Endothelial cell (in vitro differentiated cells): ENCODE measurements around the gene BABAM2. TPM values are rescaled to one million over a fixed set of nuclear protein-coding genes. Genes with fewer than 3 reads are reported as not detected.

Experiments used
- DNase-seq: peaks from one replicate; pipeline ENCODE4 v3.0.0; 2021; ENCODE audit warnings: low spot score
- H3K27ac Mint-ChIP-seq: one replicate; pipeline ENCODE4 v1.8.0; 2021; ENCODE audit warnings: mixed read lengths, inconsistent platforms; ENCODE audit not compliant: unreplicated experiment
- H3K27me3 Mint-ChIP-seq: one replicate; pipeline ENCODE4 v1.8.0; 2021; ENCODE audit warnings: mild to moderate bottlenecking, moderate library complexity, mixed read lengths, inconsistent platforms; ENCODE audit not compliant: unreplicated experiment
- H3K36me3 Mint-ChIP-seq: one replicate; pipeline ENCODE4 v1.8.0; 2021; ENCODE audit warnings: mild to moderate bottlenecking, low read depth, mixed read lengths, inconsistent platforms; ENCODE audit not compliant: unreplicated experiment
- H3K4me1 Mint-ChIP-seq: one replicate; pipeline ENCODE4 v1.8.0; 2021; ENCODE audit warnings: mild to moderate bottlenecking, mixed read lengths, inconsistent platforms; ENCODE audit not compliant: unreplicated experiment
- H3K4me3 Mint-ChIP-seq: one replicate; pipeline ENCODE4 v1.8.0; 2021; ENCODE audit warnings: mild to moderate bottlenecking, mixed read lengths, inconsistent platforms; ENCODE audit not compliant: unreplicated experiment
- H3K9me3 Mint-ChIP-seq: one replicate; pipeline ENCODE4 v1.8.0; 2021; ENCODE audit warnings: mixed read lengths, inconsistent platforms; ENCODE audit not compliant: unreplicated experiment
- total RNA-seq: library from RNA; stranded (reverse); fragmentation: NEBNext Ultra II Directional; extraction: Animal tissue kit (Norgen Biotek cat#: 25700); gene quantifications from one replicate; pipeline ENCODE4 v1.2.1, GENCODE V29; 2021; ENCODE audit not compliant: unreplicated experiment
- TF ChIP-seq, protein P1 (sequence below): fragments of 200-600 bp; sonication (generic); IDR thresholded peaks from one replicate; pipeline ENCODE4 v1.5.0; 2021; ENCODE audit warnings: antibody characterized with exemption; ENCODE audit not compliant: unreplicated experiment

BABAM2 gene
- total RNA-seq, 1 donor from 2014 or later: 40.2 TPM

DNA sequence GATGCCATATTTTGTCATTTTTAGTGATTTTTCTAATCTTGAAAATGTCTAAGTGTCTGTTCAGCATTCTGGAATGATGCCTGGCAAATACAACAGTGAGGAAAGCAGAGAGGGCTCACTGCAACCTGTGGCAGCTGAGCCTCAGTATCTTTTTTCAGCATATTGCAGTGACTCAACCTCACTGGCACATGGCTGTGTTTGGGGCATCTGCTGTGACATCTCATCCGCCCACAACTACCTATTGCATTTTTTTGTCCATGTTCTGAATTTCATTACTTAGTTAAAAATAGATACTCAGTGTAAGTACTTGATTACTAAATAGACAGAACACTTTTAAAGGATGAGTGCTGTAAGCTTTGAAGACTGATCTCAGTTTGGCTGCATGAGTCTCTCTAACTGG lies 10.7 kb downstream of the BABAM2 start:
- TF ChIP-seq, protein P1, sequence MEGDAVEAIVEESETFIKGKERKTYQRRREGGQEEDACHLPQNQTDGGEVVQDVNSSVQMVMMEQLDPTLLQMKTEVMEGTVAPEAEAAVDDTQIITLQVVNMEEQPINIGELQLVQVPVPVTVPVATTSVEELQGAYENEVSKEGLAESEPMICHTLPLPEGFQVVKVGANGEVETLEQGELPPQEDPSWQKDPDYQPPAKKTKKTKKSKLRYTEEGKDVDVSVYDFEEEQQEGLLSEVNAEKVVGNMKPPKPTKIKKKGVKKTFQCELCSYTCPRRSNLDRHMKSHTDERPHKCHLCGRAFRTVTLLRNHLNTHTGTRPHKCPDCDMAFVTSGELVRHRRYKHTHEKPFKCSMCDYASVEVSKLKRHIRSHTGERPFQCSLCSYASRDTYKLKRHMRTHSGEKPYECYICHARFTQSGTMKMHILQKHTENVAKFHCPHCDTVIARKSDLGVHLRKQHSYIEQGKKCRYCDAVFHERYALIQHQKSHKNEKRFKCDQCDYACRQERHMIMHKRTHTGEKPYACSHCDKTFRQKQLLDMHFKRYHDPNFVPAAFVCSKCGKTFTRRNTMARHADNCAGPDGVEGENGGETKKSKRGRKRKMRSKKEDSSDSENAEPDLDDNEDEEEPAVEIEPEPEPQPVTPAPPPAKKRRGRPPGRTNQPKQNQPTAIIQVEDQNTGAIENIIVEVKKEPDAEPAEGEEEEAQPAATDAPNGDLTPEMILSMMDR: no peak
- Mint-ChIP-seq H3K9me3 (no peaks in the 10 kb centered on the region), H3K27me3 (no peaks in the 10 kb centered on the region), H3K4me1 (peaks cover 15% of the 10 kb centered on the region), H3K4me3 (no peak overlapping the region), H3K27ac (no peak overlapping the region), H3K36me3 (no peaks in the 10 kb centered on the region)
- DNase-seq: no peak

DNA sequence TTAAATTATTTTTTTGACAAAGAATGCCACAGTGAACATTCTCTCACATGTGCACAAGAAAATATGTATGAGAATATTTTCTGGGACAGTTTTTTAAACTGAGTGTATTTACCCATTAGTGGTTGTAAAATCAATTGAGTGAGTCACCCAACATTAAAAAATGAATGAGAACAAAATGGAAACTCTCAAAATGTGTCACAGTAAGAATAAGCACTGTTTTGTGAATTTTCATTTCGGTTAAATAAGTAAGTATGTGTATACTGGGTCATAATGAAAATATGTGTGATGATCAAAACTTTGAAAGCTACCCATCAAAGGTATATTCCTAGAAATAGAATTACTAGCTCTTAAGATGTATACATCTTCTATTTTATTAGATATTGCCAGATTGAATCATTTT lies 11.6 kb downstream of the BABAM2 start:
- no peaks in the 10 kb centered on the region for H3K36me3 Mint-ChIP-seq
- H3K4me1 Mint-ChIP-seq: peaks cover 24% of the 10 kb centered on the region
- DNase-seq: no peak
- TF ChIP-seq, protein P1: no peak
- no peak overlapping the region for H3K27ac Mint-ChIP-seq
- no peaks in the 10 kb centered on the region for H3K27me3 Mint-ChIP-seq
- H3K4me3 Mint-ChIP-seq: no peak overlapping the region
- no peaks in the 10 kb centered on the region for H3K9me3 Mint-ChIP-seq

DNA sequence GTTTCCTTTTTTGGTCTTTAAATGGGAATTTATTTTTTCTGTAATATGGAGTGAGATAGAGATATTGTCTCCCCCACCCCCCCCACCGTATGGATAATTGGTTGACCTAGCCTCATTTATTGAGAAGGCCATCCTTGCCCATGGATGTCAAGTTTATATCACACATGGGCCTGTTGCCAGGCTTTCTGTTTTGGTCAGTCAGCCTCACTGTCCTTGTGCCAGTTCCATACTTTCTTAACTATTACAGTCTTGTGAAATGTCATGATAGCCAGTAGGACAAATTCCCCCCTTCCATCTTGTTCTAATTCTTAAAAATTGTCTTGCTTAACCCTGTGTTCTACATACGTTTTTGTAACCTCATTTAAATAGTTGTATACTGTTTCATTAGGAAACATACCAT lies 12.5 kb downstream of the BABAM2 start:
- H3K36me3 Mint-ChIP-seq: no peaks in the 10 kb centered on the region
- no peak overlapping the region for H3K27ac Mint-ChIP-seq
- no peak for DNase-seq
- peaks cover 28% of the 10 kb centered on the region for H3K4me1 Mint-ChIP-seq
- TF ChIP-seq, protein P1: no peak
- H3K4me3 Mint-ChIP-seq: no peak overlapping the region
- H3K27me3 Mint-ChIP-seq: no peaks in the 10 kb centered on the region
- no peaks in the 10 kb centered on the region for H3K9me3 Mint-ChIP-seq

DNA sequence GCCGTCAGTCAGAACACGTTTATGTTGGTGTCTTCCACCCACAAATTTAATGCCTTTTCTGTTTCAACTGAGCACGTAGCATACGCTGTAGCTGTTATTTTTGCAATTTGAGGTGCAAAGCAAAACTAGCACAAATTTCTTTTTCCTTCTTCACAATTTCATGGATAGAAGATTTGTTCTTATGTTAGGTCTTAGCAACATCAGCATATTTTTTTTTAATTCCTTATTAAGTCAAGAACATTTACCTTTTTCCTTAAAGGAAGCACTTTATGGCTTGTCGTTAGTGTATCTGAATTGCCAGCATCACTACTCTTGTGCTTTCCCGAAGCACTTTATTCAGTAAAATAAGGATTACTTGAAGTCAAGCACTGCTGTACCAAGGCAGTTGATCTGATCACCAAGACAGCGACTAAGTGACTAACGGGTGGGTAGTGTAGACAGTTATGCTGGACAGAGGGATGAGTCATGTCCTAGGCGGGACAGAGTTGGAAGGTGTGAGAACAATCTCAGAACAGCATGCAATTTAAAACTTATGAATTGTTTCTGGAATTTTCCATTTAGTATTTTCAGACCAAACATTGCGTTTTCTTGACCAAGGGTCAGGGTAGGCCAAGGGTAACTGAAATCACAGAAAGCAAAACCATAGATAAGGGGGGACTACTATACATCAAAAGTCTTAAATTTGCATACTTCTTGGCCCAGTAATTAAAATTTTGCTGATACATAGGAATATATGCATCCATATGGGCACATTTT lies 13.3 kb downstream of the BABAM2 start:
- DNase-seq: no peak
- Mint-ChIP-seq H3K4me1 (peaks cover 28% of the 10 kb centered on the region), H3K36me3 (no peaks in the 10 kb centered on the region), H3K9me3 (no peaks in the 10 kb centered on the region), H3K27ac (no peak overlapping the region), H3K4me3 (no peak overlapping the region), H3K27me3 (no peaks in the 10 kb centered on the region)
- TF ChIP-seq, protein P1: no peak

DNA sequence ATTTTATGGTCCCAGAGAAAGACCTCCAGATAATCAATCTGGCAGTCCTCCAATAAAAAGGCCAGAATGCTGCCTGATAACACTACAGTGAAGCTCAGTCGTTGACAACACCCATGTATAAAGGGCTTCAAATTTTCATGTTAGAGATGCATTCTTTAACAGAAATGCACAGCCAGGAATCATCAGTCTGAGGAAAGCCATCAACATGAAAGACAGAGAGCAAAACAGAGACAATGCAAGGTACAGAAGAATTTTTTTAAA lies 13.8 kb downstream of the BABAM2 start:
- TF ChIP-seq, protein P1: no peak
- H3K27me3 Mint-ChIP-seq: no peaks in the 10 kb centered on the region
- no peak overlapping the region for H3K4me3 Mint-ChIP-seq
- H3K9me3 Mint-ChIP-seq: no peaks in the 10 kb centered on the region
- no peaks in the 10 kb centered on the region for H3K36me3 Mint-ChIP-seq
- H3K27ac Mint-ChIP-seq: no peak overlapping the region
- H3K4me1 Mint-ChIP-seq: peaks cover 28% of the 10 kb centered on the region
- no peak for DNase-seq
